HEK293 (cell line): ENCODE data around the gene XAGE1A.
"Not testable (repeated sequence)": the region's sequence is repeated elsewhere in the genome, so short reads cannot be mapped to it uniquely, and the experiment has no call there.

Experiments
- CTCF ChIA-PET: fragments of 350-600 bp; formaldehyde crosslinking; extraction: SDS; loops from one replicate; lab custom pipeline; 2021; ENCODE audit warnings: antibody characterized with exemption; lab: Yijun Ruan, JAX
- POLR2A ChIA-PET: fragments of 300-600 bp; formaldehyde crosslinking; extraction: SDS; loops from one replicate; lab custom pipeline; 2020; ENCODE audit warnings: antibody characterized with exemption, inconsistent platforms; lab: Yijun Ruan, JAX
- H3K27ac ChIP-seq: fragments of 200-500 bp; sonication (Bioruptor generic); 2 replicates; pipeline ENCODE4 v1.5.1; 2014; ENCODE audit warnings: low read depth, low read length, control low read depth, inconsistent platforms; ENCODE audit errors: extremely low read depth
- H3K36me3 ChIP-seq, 2 experiments: fragments of 200-500 bp in 1 of 2; sonication (Bioruptor generic) in 1 of 2; 1 replicate in 1 of 2; 2 replicates in 1 of 2; pipeline ENCODE4 v1.5.1; 2014 to 2017; ENCODE audit warnings: inconsistent platforms in 2 of 2, low read length in 2 of 2; ENCODE audit not compliant: control insufficient read depth in 2 of 2, insufficient read depth in 1 of 2
- H3K4me1 ChIP-seq: fragments of 200-500 bp; sonication (Bioruptor generic); 2 replicates; pipeline ENCODE4 v1.5.1; 2014; ENCODE audit warnings: mild to moderate bottlenecking, low read length, inconsistent platforms; ENCODE audit not compliant: control insufficient read depth, insufficient read depth
- H3K4me3 ChIP-seq: 2 replicates; pipeline ENCODE4 v1.5.1; 2011; ENCODE audit warnings: low read depth, mild to moderate bottlenecking, control low read depth, low read length, moderate library complexity
- H3K9me3 ChIP-seq: fragments of 200-500 bp; sonication (Bioruptor generic); 2 replicates; pipeline ENCODE4 v1.5.1; 2014; ENCODE audit warnings: low read depth, low read length, inconsistent platforms; ENCODE audit not compliant: control insufficient read depth, insufficient read depth
- CTCF ChIP-seq: fragments of 450-650 bp; formaldehyde crosslinking; IDR thresholded peaks from 2 replicates; pipeline ENCODE4 v1.5.1; 2016; ENCODE audit warnings: missing biosample characterization, missing genetic modification characterization
- TCF7L2 ChIP-seq: IDR thresholded peaks from 2 replicates; pipeline ENCODE4 v1.6.1; 2011; ENCODE audit warnings: low read depth, mild to moderate bottlenecking, inconsistent platforms, low read length, moderate library complexity, borderline replicate concordance
- ZBTB21 ChIP-seq: fragments of 450-650 bp; formaldehyde crosslinking; IDR thresholded peaks from 2 replicates; pipeline ENCODE4 v1.5.1; 2017; ENCODE audit warnings: missing biosample characterization, missing genetic modification characterization
- ZBTB26 ChIP-seq: fragments of 450-650 bp; formaldehyde crosslinking; optimal IDR thresholded peaks from 2 replicates; pipeline ENCODE3; 2016; ENCODE audit warnings: missing biosample characterization, mild to moderate bottlenecking, missing genetic modification characterization
- ZNF121 ChIP-seq: fragments of 450-650 bp; formaldehyde crosslinking; IDR thresholded peaks from 2 replicates; pipeline ENCODE4 v1.5.1; 2016; ENCODE audit warnings: missing biosample characterization, missing genetic modification characterization
- ZNF239 ChIP-seq: fragments of 450-650 bp; formaldehyde crosslinking; IDR thresholded peaks from 2 replicates; pipeline ENCODE4 v1.5.1; 2016; ENCODE audit warnings: missing biosample characterization, missing genetic modification characterization
- ZNF704 ChIP-seq: fragments of 450-650 bp; formaldehyde crosslinking; IDR thresholded peaks from 2 replicates; pipeline ENCODE4 v1.5.1; 2016; ENCODE audit warnings: missing biosample characterization, missing genetic modification characterization
- ZNF837 ChIP-seq: fragments of 450-650 bp; formaldehyde crosslinking; IDR thresholded peaks from 2 replicates; pipeline ENCODE4 v1.5.1; 2016; ENCODE audit warnings: missing biosample characterization, missing genetic modification characterization

XAGE1A gene

GRCh38 chrX:52516110-52516986, 20.7 kb downstream of the XAGE1A start:
- CTCF ChIA-PET, H3K9me3 ChIP-seq, H3K4me3 ChIP-seq, POLR2A ChIA-PET, H3K27ac ChIP-seq, H3K4me1 ChIP-seq, H3K36me3 ChIP-seq: not testable (repeated sequence)

GRCh38 chrX:52516987-52517325, 21.3 kb downstream of the XAGE1A start, which contains the start of gene XAGE1B:
Gene XAGE1B (minus strand): TSS chrX:52517063. CDS start chrX:52515527, 1,536 bp downstream.
- POLR2A ChIA-PET, H3K4me1 ChIP-seq, CTCF ChIA-PET, H3K27ac ChIP-seq, H3K4me3 ChIP-seq, H3K9me3 ChIP-seq, H3K36me3 ChIP-seq: not testable (repeated sequence)

GRCh38 chrX:52541051-52541450, 45.4 kb downstream of the XAGE1A start:
- H3K4me3 ChIP-seq, H3K27ac ChIP-seq, H3K4me1 ChIP-seq, POLR2A ChIA-PET, CTCF ChIA-PET, H3K9me3 ChIP-seq, H3K36me3 ChIP-seq: not testable (repeated sequence)

GRCh38 chrX:52542311-52542710, 46.7 kb downstream of the XAGE1A start:
- no peak for TF ChIP-seq ZNF239 (tag by site-specific recombination)
- POLR2A ChIA-PET = no interaction called here

GRCh38 chrX:52544147-52544840, 48.7 kb downstream of the XAGE1A start:
- no peak for TF ChIP-seq ZNF121 (tag by site-specific recombination)
- TF ChIP-seq ZBTB26 (tag by site-specific recombination) = no peak
- no peak for TF ChIP-seq ZNF837 (tag by site-specific recombination)
- TF ChIP-seq TCF7L2 = no peak
- TF ChIP-seq ZNF704 (tag by site-specific recombination) = no peak
- no peak for TF ChIP-seq CTCF
- no peak for TF ChIP-seq ZBTB21
- POLR2A ChIA-PET = no interaction called here
- Histone ChIP-seq H3K36me3 (no peaks in the 10 kb centered on the region), H3K4me3 (no peak overlapping the region), H3K27ac (no peak overlapping the region), H3K9me3 (no peaks in the 10 kb centered on the region), H3K4me1 (no peaks in the 10 kb centered on the region)
- CTCF ChIA-PET = no interaction called here

More at GRCh38 chrX:52542311-52542710, 46.7 kb downstream of the XAGE1A start:
- no peak overlapping the region for H3K4me3 ChIP-seq
- CTCF ChIA-PET = no interaction called here
- no peaks in the 10 kb centered on the region for H3K9me3 ChIP-seq
- no peaks in the 10 kb centered on the region for H3K36me3 ChIP-seq
- H3K4me1 ChIP-seq = no peaks in the 10 kb centered on the region
- no peak overlapping the region for H3K27ac ChIP-seq

- CTCF ChIA-PET, H3K9me3 ChIP-seq, H3K27ac ChIP-seq, H3K4me3 ChIP-seq, H3K36me3 ChIP-seq, H3K4me1 ChIP-seq, POLR2A ChIA-PET: not testable (repeated sequence)
These were observed 53.2 kb downstream of the XAGE1A start for GRCh38 chrX:52548769-52549168.
